Measurements from ENCODE around the gene HUWE1.
"Not testable (repeated sequence)": the region's sequence is repeated elsewhere in the genome, so short reads cannot be mapped to it uniquely, and the experiment has no call there.

Gene HUWE1

DNA sequence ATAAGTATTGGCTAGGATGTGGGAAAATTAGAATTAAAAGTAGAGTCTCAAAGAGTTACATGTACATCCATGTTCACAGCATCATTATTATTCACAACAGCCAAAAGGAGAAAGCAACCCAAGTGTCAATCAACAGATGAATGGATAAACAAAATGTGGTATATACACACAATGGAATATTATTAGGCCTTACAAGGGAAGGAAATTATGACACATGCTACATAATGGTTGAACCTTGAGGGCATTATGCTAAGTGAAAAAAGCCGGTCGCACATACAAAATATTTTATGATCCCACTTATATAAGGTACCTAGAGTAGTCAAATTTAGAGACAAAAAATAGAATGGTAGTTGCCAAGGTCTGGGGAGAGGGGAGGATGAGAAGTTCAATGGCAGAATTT lies 80.1 kb downstream of the HUWE1 start:
- no peak for DNase-seq

DNA sequence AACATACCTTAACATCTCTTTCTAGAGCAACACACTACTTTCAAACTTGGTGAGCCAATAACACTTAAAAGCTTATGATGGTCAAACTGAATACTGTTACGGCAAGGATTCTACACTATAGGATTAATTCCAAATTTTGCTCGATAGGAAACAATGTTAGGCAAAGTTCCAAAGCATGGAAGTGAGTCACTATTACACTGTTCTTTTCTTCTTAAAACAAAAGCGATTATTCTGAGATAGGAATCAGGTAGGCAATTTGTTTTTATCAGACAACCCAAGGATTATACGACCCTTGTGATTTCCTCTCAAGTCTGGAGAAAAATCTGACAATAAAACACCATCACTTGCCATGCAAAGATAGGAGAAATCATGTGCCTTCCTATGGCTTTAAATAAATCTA lies 81.5 kb downstream of the HUWE1 start:
- DNase-seq, result no peak

DNA sequence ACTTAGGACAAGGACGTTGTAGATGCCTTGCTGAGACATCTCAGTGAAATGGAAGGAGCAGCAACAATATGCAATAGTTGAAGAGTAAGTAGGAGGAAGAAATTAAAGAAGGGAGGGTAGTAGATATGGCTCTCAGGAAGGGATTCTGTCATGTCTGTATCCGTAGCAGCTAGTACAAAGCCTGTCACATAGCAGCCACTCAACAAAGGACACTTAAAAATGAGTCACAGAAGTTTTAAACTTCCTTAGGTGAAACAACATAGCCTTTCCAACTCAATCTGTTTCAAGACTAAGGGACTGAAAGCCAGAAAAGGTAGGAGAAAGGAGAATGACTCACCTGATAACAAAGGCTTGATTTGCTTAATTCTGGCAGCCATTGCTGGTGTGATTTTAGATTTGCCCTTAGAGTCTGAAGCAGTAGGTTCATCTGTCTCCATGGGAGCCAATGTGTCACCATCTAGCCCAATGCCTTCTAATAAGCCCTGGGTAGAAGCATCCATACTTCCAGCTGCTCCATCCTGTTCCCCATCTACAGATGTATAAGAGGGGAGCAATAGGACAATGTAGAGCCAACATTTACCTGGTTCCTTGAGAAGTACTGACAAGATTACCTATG lies 86.6 kb downstream of the HUWE1 start:
- no peak for DNase-seq

DNA sequence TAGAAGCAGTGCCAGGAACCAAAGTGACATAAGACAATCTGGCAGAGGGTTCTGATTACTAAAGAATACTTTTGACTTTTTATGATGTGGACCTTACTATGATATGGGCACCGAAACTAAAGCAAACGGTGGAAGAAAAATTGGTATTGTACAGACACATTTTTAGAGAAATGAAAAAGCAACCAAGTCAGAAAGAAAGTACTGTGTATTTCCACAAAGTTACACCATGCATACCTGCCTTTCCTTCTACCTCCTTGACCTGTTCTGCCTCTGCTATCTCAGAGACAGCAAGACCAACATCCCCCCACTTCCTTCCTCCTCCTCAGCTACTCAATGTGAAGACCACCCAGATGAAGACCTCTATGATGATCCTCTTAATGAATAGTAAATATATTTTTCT lies 88.3 kb downstream of the HUWE1 start:
- DNase-seq, result no peak

DNA sequence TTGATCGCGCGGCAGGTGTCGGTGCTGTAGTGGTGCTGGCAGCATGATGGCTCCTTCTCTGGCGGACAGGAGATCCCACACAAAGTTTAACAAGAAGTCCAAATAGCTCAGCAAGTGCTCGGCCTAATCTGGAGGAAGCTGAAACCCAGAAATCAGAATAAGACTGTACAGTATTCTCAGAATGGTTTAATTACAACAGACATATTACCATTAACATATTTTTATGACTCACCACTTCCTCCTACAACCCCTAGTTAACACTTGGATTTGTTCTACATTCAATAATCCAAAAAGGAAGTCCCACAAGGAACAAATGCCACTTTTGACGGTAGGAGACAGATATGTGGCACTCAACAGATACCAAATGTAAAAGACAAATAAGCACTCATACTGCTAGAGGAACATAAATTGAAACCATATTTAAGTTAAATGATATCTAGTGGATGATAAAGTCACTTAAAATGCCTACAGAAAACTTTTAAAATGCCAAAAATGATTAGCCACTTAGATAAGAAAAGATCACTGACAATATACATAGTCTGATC lies 91.2 kb downstream of the HUWE1 start:
- no peak for DNase-seq

DNA sequence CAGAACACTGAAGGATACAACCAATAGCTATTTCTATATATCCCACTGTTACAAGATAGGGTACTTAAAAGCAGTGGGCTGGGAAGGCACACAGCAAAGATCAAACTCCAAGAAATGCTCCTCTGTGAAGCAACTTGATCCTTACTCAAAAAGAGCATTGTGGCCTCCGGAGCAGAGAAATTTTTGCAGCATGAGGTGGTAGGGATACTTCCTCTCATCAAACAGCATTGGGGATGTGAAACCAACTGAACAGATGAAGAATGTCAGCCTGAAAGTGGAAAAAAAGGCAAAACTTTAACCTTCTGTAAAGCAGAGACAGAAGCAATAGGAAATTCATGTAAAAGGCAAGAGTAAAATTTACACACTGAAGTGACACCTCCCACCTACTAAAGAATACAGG lies 92.2 kb downstream of the HUWE1 start:
- no peak for DNase-seq

DNA sequence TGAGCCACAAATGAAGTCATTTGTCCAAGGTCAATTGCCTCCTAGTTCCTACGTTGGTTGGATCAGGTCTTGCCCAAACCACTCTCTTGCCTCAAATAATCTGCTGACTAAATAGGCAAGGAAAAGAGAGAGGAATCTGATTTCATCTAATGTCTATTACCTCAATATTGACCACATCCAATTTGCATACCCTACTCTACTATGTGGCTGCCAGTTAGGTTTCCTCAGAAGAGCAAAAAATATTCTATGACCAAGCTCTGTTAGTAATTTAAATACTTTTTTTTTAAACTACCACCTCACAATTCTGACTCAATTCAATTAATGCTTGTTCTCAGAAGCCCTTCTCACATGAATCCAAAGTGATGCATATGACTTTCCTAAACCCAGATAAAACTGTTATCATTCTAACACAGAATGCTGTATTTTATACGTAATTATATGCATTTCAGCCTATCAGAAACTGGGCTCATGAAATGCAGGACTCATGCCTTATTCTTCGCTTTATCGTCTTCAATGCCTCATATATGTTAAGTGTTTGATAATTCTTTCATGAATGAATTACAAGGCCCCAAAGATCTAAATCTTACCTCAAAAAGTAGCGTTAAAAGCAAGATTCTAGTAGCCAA lies 98.6 kb downstream of the HUWE1 start:
- no peak for DNase-seq

DNA sequence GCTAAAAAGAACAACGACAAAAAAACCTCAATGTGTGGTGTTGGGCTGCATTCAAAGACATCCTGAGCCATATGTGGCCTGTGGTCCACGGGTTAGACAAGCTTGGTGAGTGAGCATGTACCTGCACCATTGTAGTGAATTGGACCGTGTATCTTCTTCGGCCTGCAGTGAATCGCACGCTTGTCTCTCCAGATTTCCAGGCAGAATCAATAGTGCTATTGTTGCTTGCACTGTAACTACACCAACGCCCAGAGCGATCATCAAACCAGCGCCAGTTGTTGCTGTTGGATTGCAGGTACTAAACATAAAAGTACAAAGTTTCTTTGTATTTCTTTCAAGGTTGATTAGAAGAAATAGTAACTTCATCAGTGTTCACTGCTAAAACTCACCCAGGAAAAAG lies 101.6 kb downstream of the HUWE1 start:
- DNase-seq, result no peak

DNA sequence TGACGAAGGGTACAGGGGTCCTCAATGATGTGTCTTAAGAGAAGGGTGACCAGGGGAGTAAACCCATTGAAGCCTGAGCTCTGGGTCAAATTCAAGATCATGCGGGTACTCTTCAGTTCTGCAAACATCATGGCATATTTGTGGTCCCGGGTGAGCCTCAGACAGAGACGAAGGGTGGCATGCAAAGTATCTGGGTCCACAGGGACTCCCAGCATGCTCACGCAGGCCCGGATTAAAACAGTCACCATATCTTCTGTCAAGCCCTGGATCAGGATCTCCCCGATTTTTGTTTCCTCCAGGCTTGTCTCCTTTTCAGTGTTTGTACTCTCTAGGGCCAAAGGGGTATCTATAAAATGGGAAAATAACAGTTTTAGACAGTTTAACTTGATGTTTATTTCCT lies 102.9 kb downstream of the HUWE1 start:
- no peak for DNase-seq

DNA sequence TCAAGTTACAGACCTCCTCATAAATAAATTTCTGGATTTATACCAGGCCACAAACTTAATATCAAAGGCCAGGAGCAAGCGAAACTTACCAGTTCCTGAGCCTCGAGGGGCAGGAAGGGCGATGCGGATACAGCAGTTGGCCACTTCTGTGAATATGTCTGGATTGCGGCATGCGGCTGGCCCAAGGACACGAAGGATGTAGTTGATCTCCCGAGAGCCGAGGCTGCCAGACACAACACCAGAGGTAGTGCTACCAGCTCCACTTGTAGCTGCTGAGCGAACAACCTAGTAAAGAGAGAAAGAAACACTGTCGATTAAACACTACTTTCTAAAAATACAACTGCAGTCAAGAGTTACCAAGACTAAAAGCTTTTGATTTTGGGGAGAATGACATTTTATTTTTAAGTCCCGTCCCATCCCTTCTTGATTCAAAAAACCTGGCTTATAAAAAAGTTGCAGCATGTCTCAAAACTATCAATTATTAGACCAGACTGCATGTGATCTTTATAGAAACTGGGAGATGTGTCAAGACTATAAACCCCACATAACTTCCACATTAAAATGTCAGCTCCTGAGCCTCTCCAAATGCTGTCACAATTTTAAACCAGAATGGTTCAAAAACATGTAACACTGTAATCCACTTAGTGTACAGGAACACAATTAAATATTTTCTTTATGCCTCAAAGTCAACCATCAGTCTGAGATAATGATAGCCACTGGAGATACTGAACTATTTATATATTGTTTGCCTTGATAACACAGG lies 105.6 kb downstream of the HUWE1 start:
- no peak for DNase-seq

DNA sequence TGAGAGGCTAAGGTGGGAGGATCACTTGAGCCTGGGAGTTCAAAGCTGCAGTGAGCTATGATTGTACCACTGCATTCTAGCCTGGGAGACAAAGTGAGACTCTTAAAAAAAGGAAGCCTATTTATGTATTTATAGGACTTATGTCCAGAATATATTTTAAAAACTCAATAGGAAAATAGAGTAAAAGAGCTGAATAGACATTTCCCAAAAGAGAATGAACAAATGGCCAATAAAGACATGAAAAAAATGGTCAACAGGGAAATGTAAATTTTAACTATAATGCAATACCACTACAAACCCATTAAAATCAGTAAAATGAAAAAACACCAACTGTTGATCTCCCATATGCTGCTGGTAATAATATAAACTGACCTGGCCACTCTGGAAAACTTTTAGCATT lies 115.0 kb downstream of the HUWE1 start:
- DNase-seq, result no peak

DNA sequence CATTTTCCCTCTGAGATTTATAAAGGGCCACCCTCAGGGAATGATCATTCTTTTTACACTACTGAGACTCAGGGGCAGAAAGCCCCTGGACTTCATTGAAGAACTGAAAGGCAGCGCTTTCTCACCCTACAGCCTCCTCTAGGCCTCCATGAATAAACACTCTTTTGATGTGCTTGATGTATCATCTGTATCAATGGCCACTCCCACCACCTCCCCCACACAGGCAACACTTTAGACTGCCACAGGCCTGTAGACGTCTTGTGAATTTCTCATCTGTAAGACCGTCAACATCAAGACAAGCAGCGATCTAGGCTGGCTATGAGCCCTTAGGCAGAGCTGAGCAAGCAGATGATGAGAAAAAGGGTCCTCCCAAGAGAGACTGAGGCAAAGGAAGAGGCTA lies 123.2 kb downstream of the HUWE1 start:
- DNase-seq, result no peak

DNA sequence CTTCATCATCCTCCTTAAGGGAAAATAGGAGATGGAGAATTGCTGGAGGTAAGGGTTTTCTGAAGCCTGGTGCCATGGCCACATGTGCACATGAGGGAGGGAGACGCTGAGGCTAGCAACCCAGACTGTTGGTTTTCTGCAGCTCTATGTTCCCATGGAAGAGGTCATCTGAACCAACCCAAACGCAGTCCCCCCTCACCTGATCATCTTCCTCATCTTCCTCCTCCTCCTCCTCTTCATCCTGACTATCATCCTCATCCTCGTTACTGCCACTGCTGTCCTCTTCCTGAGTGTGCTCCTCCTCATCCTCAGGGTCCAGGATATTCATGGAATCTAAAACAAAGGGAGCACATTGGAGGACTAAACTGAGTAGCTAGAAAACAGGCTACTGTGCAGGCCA lies 124.6 kb downstream of the HUWE1 start:
- no peak for DNase-seq

DNA sequence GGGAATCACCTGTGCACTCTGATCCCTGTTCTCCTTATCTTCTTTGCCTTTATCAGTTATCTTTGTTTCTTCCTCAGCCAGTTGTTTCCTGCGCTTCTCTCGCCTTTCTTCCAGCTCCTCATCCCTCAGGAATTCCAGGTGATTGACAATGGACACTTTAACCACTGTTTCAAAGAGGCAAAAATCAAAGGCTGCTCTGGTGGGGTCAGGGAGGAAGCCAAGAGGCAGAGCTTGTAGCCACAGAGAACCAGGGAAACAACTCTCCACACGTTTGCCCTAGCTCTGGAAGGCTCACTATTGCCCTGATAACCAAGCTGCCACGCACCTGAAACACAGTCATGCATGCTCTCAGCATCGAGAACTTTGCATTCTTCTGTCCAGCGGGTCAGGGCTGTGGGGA lies 127.9 kb downstream of the HUWE1 start:
- no peak for DNase-seq

DNA sequence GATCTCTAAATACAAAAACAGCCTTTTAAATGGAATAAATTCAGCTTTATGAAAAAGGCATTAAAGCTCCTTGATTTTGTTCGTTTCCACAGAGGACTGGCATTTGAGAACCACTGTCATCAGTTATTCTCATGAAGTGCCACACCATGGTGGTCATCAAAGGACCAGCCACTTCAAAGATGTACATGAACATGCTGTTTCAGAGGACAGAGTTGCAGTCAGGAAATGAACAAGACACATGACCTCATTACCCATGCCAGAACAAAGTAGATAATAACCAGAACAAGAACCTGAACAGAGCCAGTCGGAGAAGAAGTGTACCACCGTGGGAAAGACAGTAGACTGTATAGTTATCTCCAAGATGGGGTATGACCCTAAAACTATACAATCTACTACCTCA lies 129.7 kb downstream of the HUWE1 start:
- no peak for DNase-seq

DNA sequence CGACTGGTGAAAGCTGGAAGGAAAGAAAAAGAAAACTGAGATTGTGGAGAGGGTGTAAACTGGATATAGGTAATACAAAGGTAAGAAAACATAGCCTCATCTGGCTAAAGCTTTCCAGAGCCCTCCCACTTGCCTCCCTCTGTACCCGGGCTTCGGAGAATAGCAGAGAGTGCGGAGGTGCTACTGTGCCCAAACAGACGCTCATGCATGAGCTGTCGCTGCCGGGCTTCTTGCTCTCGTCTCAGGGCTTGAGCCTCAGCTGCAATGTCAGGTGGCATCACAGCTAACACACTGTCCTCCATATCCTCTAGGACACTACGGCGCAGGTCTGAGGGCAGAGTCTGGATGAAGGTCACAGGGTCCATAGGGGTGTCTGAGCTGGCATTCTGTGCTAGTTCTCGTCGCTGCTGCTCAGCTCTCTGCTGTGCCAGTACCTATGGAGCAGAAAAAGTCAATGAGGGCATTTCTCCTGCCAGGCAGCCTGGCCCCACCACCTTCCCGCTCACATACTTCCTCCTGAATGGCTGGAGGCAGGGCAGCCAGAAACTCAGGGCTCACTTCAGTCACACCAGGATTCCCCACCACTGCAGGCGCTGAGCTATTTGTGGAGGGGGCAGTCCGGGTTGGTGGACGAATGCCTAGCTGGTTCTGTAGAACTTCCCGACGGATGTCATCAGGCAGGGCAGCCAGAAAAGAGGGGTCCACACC lies 135.6 kb downstream of the HUWE1 start:
- no peak for DNase-seq

DNA sequence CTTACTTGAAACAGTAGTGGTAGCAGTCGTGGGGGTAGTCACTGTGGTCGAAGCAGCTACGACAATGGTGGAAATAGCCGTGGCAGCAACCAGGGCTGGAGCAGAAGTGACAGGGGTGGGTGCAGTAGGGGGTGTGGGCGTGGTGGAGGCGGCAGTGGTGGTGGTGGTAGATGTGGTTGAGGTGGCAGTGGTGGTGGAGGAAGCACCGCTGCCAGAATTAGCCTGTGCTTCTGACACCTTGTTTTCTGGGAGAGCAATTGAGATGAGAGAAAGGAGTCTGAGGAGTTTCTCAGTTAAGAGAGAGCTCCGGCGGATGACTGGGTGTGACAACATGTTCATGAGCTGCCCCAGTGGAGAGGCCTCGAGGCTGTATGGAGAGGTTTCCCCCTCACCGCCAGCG lies 138.9 kb downstream of the HUWE1 start:
- no peak for DNase-seq

DNA sequence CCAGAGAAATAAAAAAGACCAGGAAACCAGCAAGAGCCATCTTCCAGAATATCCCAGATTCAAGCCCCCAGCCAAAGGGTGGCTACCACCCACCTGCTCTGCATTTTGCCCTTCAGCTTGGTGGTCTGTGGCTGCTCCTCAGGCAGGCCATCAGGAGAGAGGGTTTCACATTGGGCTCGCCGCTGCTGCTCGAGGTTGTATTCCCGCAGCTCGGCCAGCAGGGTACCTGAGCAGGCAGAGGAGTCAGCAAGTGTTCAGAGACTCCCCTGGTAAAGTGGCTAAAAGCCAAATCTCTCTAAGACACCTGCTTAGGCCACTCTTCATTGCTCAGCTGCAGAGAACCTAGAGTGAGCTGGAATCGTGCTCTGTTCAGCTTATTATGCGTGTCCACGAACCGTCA lies 141.6 kb downstream of the HUWE1 start:
- DNase-seq, result no peak

DNA sequence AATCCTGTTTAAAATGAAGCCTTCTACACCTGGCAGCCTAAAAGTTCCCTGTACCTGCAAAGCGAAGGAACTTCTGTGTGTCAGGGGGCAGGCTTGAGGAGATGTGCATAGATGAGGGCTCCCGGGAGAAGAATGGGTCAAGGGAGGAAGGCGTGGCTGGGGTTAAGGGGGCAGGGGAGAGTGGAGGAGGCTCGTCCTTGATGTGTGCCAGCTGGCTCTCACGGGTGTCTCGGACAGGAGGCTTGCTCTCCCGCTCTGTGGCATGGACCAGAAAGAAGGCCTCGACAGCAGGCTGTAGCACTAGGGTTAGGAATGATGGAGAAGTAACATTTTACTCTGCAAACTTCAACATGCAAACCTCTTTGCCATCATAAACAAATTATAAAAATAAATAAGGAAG lies 147.7 kb downstream of the HUWE1 start:
- no peak for DNase-seq

DNA sequence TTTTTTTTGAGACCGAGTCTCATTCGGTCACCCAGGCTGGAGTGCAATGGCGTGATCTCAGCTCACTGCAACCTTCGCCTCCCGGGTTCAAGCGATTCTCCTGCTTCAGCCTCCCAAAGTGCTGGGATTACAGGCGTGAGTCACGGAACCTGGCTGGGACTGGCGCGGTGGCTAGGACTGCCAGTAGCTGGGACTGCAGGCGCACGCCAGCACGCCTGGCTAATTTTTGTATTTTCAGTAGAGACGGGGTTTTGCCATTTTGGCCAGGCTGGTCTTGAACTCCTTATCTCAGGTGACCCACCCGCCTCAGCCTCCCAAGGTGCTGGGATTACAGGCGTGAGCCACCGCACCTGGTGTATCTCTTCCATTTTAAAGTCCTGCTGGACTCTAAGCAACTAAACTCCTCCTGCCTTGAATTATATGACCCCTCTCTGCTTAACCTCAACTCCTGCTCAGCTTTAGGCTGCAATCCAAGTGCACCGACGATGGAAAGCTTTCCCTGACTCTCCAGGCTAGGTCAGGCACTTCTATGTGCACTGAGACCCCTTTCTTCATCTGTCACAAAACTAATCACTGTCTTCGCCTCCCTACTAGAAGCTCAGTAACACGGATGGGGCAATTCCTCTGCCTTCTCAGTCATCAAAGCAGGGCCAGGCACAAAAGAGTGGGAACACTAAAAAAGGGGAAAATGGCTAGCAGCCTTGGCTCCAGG lies 155.1 kb downstream of the HUWE1 start:
- DNase-seq, result not testable (repeated sequence)

DNA sequence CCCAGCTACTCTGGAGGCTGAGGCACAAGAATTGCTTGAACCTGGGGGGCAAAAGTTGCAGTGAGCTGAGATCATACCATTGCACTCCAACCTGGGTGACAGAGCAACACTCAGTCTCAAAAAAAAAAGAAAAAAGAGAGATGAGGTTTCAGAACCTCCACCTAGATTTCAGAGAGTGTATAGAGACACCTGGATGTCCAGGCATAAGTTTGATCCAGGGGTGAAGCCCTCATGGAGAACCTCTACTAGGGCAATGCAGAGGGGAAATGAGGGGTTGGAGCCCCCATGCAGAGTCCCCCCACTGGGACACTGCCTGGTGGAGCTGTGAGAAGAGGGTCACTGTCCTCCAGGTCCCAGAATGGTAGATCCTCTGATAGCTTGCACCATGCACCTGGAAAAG lies 159.5 kb downstream of the HUWE1 start:
- DNase-seq, result no peak

DNA sequence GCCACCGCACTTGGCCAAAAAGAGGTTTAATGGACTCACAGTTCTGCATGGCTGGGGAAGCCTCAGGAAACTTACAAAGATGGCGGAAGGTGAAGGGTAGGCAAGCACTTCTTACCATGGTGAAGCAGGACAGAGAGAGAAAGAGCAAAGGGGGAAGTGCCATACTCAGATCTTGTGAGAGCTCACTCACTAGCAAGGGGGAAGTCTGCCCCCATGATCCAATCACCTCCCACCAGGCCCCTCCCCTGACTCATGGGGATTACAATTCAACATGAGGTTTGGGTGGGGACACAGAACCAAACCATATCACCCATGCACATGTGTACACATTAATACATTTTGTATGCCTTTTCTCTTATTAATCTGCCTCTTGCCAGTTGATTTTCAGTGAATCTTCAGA lies 175.2 kb downstream of the HUWE1 start:
- no peak for DNase-seq

DNA sequence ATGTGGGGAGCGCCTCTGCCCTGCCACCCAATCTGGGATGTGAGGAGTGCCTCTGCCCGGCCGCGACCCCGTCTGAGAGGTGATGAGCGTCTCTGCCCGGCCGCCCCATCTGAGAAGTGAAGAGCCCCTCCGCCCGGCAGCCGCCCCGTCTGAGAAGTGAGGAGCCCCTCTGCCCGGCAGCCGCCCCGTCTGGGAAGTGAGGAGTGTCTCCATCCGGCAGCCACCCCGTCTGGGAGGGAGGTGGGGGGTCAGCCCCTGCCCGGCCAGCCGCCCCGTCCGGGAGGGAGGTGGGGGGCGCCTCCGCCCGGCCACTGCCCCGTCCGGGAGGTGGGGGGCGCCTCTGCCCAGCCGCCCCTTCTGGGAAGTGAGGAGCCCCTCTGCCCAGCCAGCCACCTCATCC lies 182.5 kb downstream of the HUWE1 start:
- DNase-seq, result not testable (repeated sequence)
